ENCODE measurements around the gene CCDC187. TPM values are rescaled to one million over a fixed set of nuclear protein-coding genes. Genes with fewer than 3 reads are reported as not detected.

Gene CCDC187
- total RNA-seq, 1 experiment from 2014 or later = 0.04 TPM

DNA sequence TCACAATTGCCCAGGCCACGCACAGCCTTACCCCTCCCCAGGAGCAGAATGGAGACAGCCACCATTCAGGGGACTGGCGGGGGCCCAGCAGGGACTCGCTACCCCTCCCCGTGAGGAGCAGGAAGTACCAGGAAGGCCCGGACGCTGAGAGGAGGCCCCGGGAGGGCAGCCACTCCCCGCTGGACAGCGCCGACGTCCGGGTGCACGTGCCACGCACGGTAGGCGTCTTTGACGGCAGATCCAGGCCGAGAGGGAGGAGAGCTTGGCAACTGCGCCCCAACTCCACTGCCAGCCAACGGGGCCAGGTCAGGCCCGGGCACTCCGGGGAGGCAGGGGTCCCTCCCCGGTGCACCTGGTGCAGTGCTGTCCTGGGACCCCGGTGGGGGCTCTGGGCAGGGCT is 45.7 kb upstream of the CCDC187 start:
- Mint-ChIP-seq H3K27ac (no peak overlapping the region), H3K9me3 (no peaks in the 10 kb centered on the region), H3K27me3 (ENCODE audit: low read depth) (no peaks in the 10 kb centered on the region), H3K4me1 (no peaks in the 10 kb centered on the region), H3K36me3 (no peaks in the 10 kb centered on the region), H3K4me3 (no peak overlapping the region)
- CTCF ChIA-PET = no interaction called here
- TF ChIP-seq, protein P1, sequence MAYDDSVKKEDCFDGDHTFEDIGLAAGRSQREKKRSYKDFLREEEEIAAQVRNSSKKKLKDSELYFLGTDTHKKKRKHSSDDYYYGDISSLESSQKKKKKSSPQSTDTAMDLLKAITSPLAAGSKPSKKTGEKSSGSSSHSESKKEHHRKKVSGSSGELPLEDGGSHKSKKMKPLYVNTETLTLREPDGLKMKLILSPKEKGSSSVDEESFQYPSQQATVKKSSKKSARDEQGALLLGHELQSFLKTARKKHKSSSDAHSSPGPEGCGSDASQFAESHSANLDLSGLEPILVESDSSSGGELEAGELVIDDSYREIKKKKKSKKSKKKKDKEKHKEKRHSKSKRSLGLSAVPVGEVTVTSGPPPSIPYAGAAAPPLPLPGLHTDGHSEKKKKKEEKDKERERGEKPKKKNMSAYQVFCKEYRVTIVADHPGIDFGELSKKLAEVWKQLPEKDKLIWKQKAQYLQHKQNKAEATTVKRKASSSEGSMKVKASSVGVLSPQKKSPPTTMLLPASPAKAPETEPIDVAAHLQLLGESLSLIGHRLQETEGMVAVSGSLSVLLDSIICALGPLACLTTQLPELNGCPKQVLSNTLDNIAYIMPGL (CRISPR knock-in tag; IDR thresholded peaks at IDR 0.05) = no peak
- no peak for TF ChIP-seq ZNF121 (CRISPR knock-in tag; IDR thresholded peaks at IDR 0.05)
- TF ChIP-seq ATF3 (CRISPR knock-in tag; conservative IDR thresholded peaks at IDR 0.05) = no peak
- TF ChIP-seq JAZF1 (CRISPR knock-in tag; IDR thresholded peaks at IDR 0.05) = no peak
- TF ChIP-seq FOXP1 (CRISPR knock-in tag; IDR thresholded peaks at IDR 0.05; ENCODE audit: borderline replicate concordance) = no peak
- no peak for TF ChIP-seq SMAD4 (CRISPR knock-in tag; IDR thresholded peaks at IDR 0.05)
- no peak for TF ChIP-seq NFATC4 (CRISPR knock-in tag; IDR thresholded peaks at IDR 0.05)
- TF ChIP-seq, protein P2, sequence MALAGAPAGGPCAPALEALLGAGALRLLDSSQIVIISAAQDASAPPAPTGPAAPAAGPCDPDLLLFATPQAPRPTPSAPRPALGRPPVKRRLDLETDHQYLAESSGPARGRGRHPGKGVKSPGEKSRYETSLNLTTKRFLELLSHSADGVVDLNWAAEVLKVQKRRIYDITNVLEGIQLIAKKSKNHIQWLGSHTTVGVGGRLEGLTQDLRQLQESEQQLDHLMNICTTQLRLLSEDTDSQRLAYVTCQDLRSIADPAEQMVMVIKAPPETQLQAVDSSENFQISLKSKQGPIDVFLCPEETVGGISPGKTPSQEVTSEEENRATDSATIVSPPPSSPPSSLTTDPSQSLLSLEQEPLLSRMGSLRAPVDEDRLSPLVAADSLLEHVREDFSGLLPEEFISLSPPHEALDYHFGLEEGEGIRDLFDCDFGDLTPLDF (CRISPR knock-in tag; IDR thresholded peaks at IDR 0.05) = no peak
- TF ChIP-seq, protein P3, sequence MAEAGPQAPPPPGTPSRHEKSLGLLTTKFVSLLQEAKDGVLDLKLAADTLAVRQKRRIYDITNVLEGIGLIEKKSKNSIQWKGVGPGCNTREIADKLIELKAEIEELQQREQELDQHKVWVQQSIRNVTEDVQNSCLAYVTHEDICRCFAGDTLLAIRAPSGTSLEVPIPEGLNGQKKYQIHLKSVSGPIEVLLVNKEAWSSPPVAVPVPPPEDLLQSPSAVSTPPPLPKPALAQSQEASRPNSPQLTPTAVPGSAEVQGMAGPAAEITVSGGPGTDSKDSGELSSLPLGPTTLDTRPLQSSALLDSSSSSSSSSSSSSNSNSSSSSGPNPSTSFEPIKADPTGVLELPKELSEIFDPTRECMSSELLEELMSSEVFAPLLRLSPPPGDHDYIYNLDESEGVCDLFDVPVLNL (CRISPR knock-in tag; IDR thresholded peaks at IDR 0.05; ENCODE audit: borderline replicate concordance, low read depth) = no peak
- no peak for ATAC-seq
- DNase-seq (ENCODE audit: low spot score) = no peak
- POLR2A ChIA-PET = no interaction called here

DNA sequence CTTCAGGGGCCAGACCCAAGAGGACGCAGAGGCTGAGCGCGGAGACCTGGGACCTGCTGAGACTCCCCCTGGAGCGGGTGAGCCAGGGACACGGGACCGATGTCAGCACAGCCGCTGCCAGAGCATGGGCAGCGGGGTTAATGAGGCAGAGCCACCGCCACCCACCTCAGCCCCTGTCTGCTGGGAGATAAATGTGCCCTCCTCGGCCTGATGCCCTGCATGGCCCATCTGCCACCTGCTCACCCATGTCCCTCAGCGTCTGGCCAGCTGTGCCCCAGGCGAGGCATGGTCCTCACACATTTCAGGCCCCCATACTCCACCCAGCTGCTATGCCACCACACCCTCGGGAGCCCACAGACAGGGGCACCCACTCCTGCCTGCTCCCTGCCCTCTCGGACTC is 44.8 kb upstream of the CCDC187 start:
- DNase-seq (ENCODE audit: low spot score) (no peak), ATAC-seq (no peak)
- no peak for TF ChIP-seq CBFB (CRISPR knock-in tag; IDR thresholded peaks at IDR 0.05; ENCODE audit: low read depth)
- TF ChIP-seq, protein P4, sequence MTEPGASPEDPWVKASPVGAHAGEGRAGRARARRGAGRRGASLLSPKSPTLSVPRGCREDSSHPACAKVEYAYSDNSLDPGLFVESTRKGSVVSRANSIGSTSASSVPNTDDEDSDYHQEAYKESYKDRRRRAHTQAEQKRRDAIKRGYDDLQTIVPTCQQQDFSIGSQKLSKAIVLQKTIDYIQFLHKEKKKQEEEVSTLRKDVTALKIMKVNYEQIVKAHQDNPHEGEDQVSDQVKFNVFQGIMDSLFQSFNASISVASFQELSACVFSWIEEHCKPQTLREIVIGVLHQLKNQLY (CRISPR knock-in tag; IDR thresholded peaks at IDR 0.05) = no peak
- TF ChIP-seq, protein P2 (CRISPR knock-in tag; IDR thresholded peaks at IDR 0.05) = no peak
- no peak for TF ChIP-seq ZNF138 (CRISPR knock-in tag; conservative IDR thresholded peaks at IDR 0.05)
- TF ChIP-seq ZNF317 (CRISPR knock-in tag; IDR thresholded peaks at IDR 0.05; ENCODE audit: borderline replicate concordance, low read depth) = no peak
- TF ChIP-seq MAX (CRISPR knock-in tag; IDR thresholded peaks at IDR 0.05) = no peak
- no peak for TF ChIP-seq ATF3 (CRISPR knock-in tag; conservative IDR thresholded peaks at IDR 0.05)
- no peak for TF ChIP-seq RORB (CRISPR knock-in tag; IDR thresholded peaks at IDR 0.05)
- TF ChIP-seq ZNF423 (CRISPR knock-in tag; IDR thresholded peaks at IDR 0.05) = no peak
- H3K36me3 Mint-ChIP-seq = no peaks in the 10 kb centered on the region
- H3K4me1 Mint-ChIP-seq = no peaks in the 10 kb centered on the region
- no peak overlapping the region for H3K4me3 Mint-ChIP-seq
- no peaks in the 10 kb centered on the region for H3K27me3 Mint-ChIP-seq (ENCODE audit: low read depth)
- no peak overlapping the region for H3K27ac Mint-ChIP-seq
- ChIA-PET CTCF (interaction anchor here (0.6 to 1.1 kb wide), 2 partner anchors 14 to 1065 kb away, joined by 3 to 5 read pairs; no protein-coding TSS in a partner anchor), POLR2A (no interaction called here)
- H3K9me3 Mint-ChIP-seq = no peaks in the 10 kb centered on the region
